ACC112 (cell line): ENCODE results near the gene ULK4.
"Not testable (repeated sequence)": the region's sequence is repeated elsewhere in the genome, so short reads cannot be mapped to it uniquely, and the experiment has no call there.

ENCODE experiments used
- H2AFZ ChIP-seq: fragments of 200-600 bp; sonication (generic); one replicate; pipeline ENCODE4 v1.6.0; 2017; ENCODE audit warnings: antibody characterized with exemption, low read length; ENCODE audit not compliant: unreplicated experiment
- H3K27ac ChIP-seq: fragments of 200-600 bp; sonication (generic); 2 replicates; pipeline ENCODE4 v1.5.1; 2014; ENCODE audit warnings: low read depth, mild to moderate bottlenecking, antibody characterized with exemption, low read length, moderate library complexity
- H3K27me3 ChIP-seq: fragments of 200-600 bp; sonication (generic); 2 replicates; pipeline ENCODE4 v1.6.1; 2014; ENCODE audit warnings: mild to moderate bottlenecking, antibody characterized with exemption, low read length, moderate library complexity, mixed read lengths; ENCODE audit not compliant: insufficient read depth
- H3K36me3 ChIP-seq: fragments of 200-600 bp; sonication (generic); 2 replicates; pipeline ENCODE4 v1.6.1; 2016; ENCODE audit warnings: mild to moderate bottlenecking, antibody characterized with exemption, low read length, moderate library complexity, mixed read lengths; ENCODE audit not compliant: insufficient read depth
- H3K4me1 ChIP-seq: fragments of 200-600 bp; sonication (generic); one replicate; pipeline ENCODE4 v1.6.1; 2016; ENCODE audit warnings: low read length, mixed read lengths; ENCODE audit not compliant: insufficient read depth, unreplicated experiment, control insufficient read depth
- H3K4me3 ChIP-seq: fragments of 200-600 bp; sonication (generic); 2 replicates; pipeline ENCODE4 v1.5.1; 2014; ENCODE audit warnings: mild to moderate bottlenecking, low read depth, low read length
- H3K79me2 ChIP-seq: fragments of 200-600 bp; sonication (generic); one replicate; pipeline ENCODE4 v1.6.0; 2016; ENCODE audit warnings: low read length; ENCODE audit not compliant: control insufficient read depth, unreplicated experiment, insufficient read depth

ULK4 gene

DNA sequence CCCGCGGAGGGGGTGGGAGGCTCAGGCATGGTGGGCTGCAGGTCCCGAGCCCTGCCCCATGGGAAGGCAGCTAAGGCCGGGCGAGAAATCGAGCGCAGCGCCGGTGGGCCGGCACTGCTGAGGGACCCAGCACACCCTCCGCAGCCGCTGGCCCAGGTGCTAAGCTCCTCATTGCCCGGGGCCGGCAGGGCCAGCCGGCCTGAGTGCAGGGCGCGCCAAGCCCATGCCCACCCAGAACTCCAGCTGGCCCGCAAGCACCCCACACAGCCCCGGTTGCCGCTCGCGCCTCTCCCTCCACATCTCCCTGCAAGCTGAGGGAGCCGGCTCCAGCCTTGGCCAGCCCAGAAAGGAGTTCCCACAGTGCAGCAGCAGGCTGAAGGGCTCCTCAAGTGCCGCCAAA is 117.6 kb downstream of the ULK4 start:
- not testable (repeated sequence) for H3K79me2 ChIP-seq, H3K27me3 ChIP-seq, H3K27ac ChIP-seq, H3K36me3 ChIP-seq, H3K4me1 ChIP-seq, H3K4me3 ChIP-seq, H2AFZ ChIP-seq

DNA sequence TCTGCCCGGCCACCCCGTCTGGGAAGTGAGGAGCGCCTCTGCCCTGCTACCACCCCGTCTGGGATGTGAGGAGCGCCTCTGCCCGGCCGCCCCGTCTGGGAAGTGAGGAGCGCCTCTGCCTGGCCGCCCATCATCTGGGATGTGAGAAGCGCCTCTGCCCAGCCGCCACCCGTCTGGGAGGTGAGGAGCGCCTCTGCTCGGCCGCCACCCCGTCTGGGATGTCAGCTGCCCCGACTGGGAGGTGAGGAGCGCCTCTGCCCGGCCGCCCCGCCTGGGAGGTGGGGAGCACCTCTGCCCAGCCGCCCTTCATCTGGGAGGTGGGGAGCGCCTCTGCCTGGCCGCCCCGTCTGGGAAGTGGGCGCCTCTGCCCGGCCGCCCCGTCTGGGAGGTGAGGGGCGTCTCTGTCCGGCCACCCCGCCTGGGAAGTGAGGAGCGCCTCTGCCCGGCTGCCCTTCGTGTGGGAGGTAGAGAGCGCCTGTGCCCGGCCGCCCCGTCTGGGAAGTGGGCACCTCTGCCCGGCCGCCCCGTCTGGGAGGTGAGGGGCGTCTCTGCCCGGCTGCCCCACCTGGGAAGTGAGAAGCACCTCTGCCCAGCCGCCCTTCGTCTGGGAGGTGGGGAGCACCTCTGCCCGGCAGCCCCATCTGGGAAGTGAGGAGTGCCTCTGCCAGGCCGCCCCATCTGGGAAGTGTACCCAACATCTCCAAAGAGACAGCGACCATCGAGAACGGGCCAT is 120.8 kb downstream of the ULK4 start:
- H3K36me3 ChIP-seq, H3K27ac ChIP-seq, H3K79me2 ChIP-seq, H3K4me3 ChIP-seq, H3K27me3 ChIP-seq, H2AFZ ChIP-seq, H3K4me1 ChIP-seq: not testable (repeated sequence)

DNA sequence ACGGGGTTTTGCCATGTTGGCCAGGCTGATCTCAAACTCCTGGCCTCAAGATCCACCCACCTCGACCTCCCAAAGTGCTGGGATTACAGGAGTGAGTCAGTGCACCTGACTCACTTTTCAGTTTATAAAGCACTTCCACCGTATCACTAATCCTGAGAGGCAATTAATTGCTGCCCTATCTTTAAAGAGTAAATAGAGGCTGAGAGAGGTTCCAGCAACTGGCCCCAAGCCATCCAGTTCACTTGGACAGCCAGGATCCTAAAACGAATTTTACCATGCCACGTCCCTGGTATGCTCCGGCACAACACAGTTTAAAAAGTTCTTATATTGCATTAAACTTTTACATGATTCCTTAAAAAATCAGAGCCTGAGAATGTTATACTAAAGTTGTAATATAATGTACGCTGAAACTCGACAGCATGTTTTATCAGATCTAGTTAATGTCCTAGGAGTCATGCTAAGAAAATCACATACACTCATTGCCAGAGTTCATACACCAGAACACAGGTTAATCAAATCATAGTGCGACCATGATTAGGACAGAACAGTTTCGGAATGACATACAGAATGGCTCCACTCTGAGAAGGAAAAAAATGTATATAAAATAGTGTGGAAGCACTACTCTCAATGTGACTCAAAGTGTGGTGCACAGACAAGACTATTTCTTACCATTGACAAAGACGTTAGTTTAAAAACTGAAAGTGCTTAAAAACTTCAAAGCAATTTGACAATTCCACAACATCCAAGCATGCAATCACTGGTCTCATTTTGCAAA is 125.4 kb downstream of the ULK4 start:
- H3K79me2 ChIP-seq: no peaks in the 10 kb centered on the region
- H2AFZ ChIP-seq: no peak overlapping the region
- no peaks in the 10 kb centered on the region for H3K36me3 ChIP-seq
- H3K27me3 ChIP-seq: no peaks in the 10 kb centered on the region
- H3K4me1 ChIP-seq: no peaks in the 10 kb centered on the region
- no peak overlapping the region for H3K27ac ChIP-seq
- H3K4me3 ChIP-seq: no peak overlapping the region

DNA sequence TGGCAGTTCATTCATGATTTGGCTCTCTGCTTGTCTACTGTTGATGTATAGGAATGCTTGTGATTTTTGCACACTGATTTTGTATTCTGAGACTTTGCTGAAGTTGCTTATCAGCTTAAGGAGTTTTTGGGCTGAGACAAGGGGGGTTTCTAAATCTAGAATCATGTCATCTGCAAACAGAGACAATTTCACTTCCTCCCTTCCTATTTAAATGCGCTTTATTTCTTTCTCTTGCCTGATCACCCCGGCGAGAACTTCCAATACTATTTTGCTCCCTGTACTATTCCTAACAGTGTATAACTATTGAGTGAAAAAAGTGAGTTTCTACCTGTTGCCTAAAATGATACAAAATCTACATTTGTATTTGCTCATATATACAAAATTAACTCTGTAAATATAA is 128.3 kb downstream of the ULK4 start:
- no peaks in the 10 kb centered on the region for H3K79me2 ChIP-seq
- no peak overlapping the region for H2AFZ ChIP-seq
- no peaks in the 10 kb centered on the region for H3K4me1 ChIP-seq
- H3K4me3 ChIP-seq: no peak overlapping the region
- no peaks in the 10 kb centered on the region for H3K36me3 ChIP-seq
- H3K27ac ChIP-seq: no peak overlapping the region
- H3K27me3 ChIP-seq: no peaks in the 10 kb centered on the region

DNA sequence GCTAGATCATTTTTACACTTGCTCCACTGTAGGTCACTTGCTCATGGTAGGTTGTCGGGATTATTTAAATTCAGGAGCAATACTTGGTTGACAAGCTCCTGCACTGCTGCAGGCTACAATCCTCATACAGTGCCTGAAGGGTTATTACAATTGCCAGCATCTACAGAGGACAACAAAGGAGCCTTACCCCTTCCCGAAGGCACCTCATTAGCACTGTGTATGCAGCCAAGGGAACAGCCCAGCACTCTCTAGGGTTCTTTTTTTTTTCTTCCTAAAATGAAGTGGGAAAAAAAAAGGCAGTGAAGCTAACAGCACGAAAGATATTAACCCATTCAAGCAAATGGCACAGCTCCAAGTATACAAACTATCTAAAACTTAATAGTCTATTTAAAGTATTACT is 142.7 kb downstream of the ULK4 start:
- Histone ChIP-seq H3K79me2 (no peaks in the 10 kb centered on the region), H3K36me3 (no peaks in the 10 kb centered on the region), H3K4me3 (no peak overlapping the region), H3K27me3 (no peaks in the 10 kb centered on the region), H3K4me1 (no peaks in the 10 kb centered on the region), H2AFZ (no peak overlapping the region), H3K27ac (no peak overlapping the region)

DNA sequence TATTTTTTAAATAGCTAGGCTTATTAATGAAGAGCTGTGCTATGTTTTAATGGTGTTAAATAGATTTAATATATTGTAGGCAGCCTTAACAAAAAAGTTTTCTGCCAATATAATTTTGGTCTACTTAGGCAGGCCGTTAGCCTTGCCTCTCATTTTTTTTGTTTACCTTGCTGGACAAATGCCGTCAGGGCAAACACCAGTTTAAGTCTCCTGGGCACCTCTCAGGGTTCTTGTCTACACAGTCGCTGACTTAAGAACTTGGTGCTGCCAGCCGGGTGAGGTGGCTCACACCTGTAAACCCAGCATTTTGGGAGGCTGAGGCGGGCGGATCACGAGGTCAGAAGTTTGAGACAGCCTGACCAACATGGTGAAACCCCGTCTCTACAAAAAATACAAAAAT is 153.3 kb downstream of the ULK4 start:
- H3K4me1 ChIP-seq: no peaks in the 10 kb centered on the region
- no peak overlapping the region for H3K27ac ChIP-seq
- H3K4me3 ChIP-seq: no peak overlapping the region
- H3K36me3 ChIP-seq: no peaks in the 10 kb centered on the region
- H3K79me2 ChIP-seq: no peaks in the 10 kb centered on the region
- H3K27me3 ChIP-seq: no peaks in the 10 kb centered on the region
- H2AFZ ChIP-seq: no peak overlapping the region

DNA sequence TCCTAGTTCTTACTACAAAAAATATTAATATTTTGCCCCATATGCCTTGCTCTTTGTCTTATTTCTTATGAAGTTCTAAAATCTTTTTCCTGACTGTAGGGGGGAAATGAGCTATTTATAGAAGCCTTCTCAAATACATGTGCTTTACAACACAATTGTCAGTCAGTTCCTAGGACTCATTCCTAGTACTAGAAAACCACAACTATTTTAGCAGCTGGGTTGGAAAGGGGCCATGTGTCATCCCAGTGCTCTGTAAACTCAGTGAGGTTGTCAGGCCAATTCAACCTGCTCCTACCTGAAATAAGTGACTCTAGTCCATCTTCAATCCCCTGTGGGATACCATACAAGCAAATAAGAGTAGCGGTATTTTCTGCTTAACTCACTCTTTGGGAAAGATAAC is 153.8 kb downstream of the ULK4 start:
- H3K4me1 ChIP-seq: no peaks in the 10 kb centered on the region
- no peak overlapping the region for H3K4me3 ChIP-seq
- H3K27me3 ChIP-seq: no peaks in the 10 kb centered on the region
- H3K36me3 ChIP-seq: no peaks in the 10 kb centered on the region
- H3K27ac ChIP-seq: no peak overlapping the region
- H3K79me2 ChIP-seq: no peaks in the 10 kb centered on the region
- no peak overlapping the region for H2AFZ ChIP-seq

DNA sequence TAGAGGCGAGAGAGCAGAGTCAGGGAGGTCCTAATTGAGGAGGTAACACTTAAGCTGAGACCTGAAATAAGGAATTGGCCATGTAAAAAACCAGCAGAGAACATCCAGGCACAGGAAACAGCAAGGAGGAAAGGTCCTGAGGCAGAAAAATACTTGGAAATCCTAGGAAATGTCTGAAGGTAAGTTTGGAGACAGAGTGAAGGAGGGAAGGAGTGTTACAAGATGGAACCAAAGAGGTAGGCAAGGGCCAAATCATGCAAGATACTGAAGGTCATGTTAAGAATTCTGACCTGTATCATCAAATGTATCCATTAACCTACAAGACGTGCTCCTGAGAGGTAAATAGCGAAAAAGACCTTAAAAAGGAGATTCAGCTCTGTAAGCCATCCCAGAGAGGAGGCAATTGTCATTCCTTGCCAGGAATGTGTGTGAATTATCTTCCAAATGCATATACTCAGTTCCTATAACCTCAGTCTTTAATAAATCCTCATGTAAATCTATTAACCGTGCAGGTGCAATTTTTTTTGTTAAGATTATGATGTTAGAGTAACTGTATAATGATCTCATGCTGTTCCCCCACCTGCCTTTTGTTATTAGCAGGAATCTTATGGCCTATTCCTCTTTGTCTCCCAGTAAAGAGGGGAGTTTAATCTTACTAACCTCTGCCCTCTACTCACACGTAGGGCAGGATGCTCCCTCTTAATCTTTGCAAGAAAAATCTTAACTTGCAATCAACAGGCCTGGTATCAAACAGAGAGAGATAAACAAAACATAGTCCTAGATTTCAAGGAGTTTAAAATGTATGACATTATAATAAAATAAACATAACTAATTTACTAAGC is 166.9 kb downstream of the ULK4 start:
- Histone ChIP-seq H3K36me3 (no peaks in the 10 kb centered on the region), H3K27ac (no peak overlapping the region), H3K4me1 (no peaks in the 10 kb centered on the region), H3K79me2 (no peaks in the 10 kb centered on the region), H3K27me3 (no peaks in the 10 kb centered on the region), H3K4me3 (no peak overlapping the region), H2AFZ (no peak overlapping the region)

DNA sequence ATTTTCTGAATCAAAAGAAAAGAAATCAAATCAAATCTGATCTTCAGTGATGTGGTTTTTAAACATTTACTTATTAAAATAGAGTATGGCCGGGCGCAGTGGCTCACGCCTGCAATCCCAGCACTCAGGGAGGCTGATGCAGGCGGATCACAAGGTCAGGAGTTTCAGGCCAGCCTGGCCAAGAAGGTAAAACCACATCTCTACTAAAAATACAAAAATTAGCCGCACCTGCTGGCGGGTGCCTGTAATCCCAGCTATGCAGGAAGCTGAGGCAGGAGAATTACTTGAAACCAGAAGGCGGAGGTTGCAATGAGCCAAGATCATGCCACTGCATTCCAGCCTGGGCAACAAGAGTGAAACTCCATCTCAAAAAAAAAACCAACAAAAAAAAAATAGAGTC is 169.1 kb downstream of the ULK4 start:
- Histone ChIP-seq H2AFZ (no peak overlapping the region), H3K79me2 (no peaks in the 10 kb centered on the region), H3K4me1 (no peaks in the 10 kb centered on the region), H3K4me3 (no peak overlapping the region), H3K36me3 (no peaks in the 10 kb centered on the region), H3K27me3 (no peaks in the 10 kb centered on the region), H3K27ac (no peak overlapping the region)

DNA sequence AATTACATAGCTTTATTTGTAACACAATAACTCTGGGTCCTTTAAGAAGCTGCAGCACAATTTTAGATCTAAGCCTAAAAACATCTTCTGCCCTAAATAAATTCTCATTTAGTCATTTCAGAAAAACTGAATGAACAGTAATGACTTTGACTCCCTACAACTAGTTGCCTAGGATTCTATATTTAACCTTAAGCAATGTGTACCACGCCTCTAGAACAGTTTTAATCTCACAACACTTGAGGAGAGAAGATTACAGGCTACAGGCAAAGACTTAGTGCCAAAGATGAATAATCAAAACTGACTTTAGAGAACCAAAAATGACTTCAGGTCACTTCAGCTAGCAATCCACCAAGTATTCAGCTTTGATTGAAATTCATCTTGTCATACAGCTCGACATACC is 192.8 kb downstream of the ULK4 start:
- no peak overlapping the region for H2AFZ ChIP-seq
- no peaks in the 10 kb centered on the region for H3K27me3 ChIP-seq
- no peaks in the 10 kb centered on the region for H3K4me1 ChIP-seq
- H3K79me2 ChIP-seq: no peaks in the 10 kb centered on the region
- H3K36me3 ChIP-seq: no peaks in the 10 kb centered on the region
- no peak overlapping the region for H3K4me3 ChIP-seq
- H3K27ac ChIP-seq: no peak overlapping the region
